ENCODE data around the gene TPBGL. TPM values are rescaled to one million over a fixed set of nuclear protein-coding genes. Genes with fewer than 3 reads are reported as not detected.

The TPBGL gene
- total and polyA plus RNA-seq, 2 donors (not counting 3 experiments of a cell fraction or from before 2014, with no cell fraction given) = not detected

DNA sequence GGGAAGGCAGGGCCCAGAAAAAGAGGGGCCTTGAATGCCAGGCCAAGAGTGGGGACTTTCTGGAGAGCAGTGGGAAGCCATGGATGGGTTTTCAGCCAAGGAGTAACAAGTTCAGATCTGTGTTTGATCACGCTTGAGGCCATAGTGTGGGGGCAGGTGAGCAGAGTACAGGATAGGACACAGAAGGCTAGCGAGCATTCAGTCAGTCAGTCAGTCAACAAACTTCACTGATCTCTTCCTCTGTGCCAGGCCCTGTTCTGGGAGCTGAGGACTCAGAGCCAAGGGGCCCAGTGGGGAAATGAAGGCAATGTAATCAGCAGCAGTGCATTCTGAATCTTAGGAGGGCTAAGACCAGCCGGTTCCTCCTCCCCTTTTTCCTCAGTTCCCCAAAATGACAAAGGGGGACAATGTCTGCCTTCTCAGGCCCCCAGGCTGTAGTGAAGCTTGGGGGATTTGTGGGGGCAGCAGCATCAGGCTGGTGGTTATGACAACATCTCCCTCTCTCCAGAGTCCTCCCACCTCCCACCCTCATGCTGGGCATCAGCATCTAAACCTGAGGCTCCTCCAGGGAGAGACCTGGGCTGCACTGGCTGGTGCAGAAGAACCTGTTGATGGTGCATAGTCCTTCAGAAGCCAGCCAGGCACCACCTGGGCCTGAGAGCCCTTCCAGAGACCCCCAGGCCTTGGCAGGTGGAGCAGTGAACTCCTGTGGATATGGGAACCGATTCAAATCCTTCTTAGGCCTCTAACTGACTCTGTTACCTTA, 42.9 kb upstream of the TPBGL start:
- H3K27me3 ChIP-seq (ENCODE audit: control insufficient read depth in 2 of 2, insufficient read depth in 2 of 2, low read length in 2 of 2) = no peaks in the 10 kb centered on the region
- H4K20me1 ChIP-seq (replicated peaks; ENCODE audit: control insufficient read depth, extremely low read depth, insufficient read depth, low read length) = no peaks in the 10 kb centered on the region
- no TSS peak for BruUV-seq (replicated peaks)
- TF ChIP-seq, protein P1, sequence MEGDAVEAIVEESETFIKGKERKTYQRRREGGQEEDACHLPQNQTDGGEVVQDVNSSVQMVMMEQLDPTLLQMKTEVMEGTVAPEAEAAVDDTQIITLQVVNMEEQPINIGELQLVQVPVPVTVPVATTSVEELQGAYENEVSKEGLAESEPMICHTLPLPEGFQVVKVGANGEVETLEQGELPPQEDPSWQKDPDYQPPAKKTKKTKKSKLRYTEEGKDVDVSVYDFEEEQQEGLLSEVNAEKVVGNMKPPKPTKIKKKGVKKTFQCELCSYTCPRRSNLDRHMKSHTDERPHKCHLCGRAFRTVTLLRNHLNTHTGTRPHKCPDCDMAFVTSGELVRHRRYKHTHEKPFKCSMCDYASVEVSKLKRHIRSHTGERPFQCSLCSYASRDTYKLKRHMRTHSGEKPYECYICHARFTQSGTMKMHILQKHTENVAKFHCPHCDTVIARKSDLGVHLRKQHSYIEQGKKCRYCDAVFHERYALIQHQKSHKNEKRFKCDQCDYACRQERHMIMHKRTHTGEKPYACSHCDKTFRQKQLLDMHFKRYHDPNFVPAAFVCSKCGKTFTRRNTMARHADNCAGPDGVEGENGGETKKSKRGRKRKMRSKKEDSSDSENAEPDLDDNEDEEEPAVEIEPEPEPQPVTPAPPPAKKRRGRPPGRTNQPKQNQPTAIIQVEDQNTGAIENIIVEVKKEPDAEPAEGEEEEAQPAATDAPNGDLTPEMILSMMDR (IDR thresholded peaks at IDR 0.05; ENCODE audit: extremely low read depth in 1 of 2, insufficient read depth in 1 of 2, low read depth in 1 of 2, low read length in 2 of 2) = no peak
- TF ChIP-seq POLR2A (IDR thresholded peaks at IDR 0.05; ENCODE audit: low read depth, low read length) (no peak), JUN (IDR thresholded peaks at IDR 0.05; ENCODE audit: borderline replicate concordance, insufficient read depth, insufficient read length, low read depth) (no peak), MYC (IDR thresholded peaks at IDR 0.05; ENCODE audit: low read depth, low read length) (no peak), POLR2AphosphoS5 (IDR thresholded peaks at IDR 0.05; ENCODE audit: insufficient read depth, low read depth, low read length) (no peak), GATA2 (IDR thresholded peaks at IDR 0.05; ENCODE audit: insufficient read depth, insufficient read length, low read depth, low read length) (no peak), MAX (IDR thresholded peaks at IDR 0.05; ENCODE audit: insufficient read depth, insufficient read length) (no peak), FOS (IDR thresholded peaks at IDR 0.05; ENCODE audit: borderline replicate concordance, insufficient read depth, low read length) (no peak), EZH2 (IDR thresholded peaks at IDR 0.05; ENCODE audit: borderline replicate concordance, low read depth, low read length, severe bottlenecking) (no peak)
- no peaks in the 10 kb centered on the region for H3K9me1 ChIP-seq (replicated peaks; ENCODE audit: control insufficient read depth, extremely low read depth, insufficient read depth, low read length)
- H3K9me3 ChIP-seq (replicated peaks; ENCODE audit: control insufficient read depth, insufficient read depth, low read length) = no peaks in the 10 kb centered on the region
- no peaks in the 10 kb centered on the region for H3K79me2 ChIP-seq (ENCODE audit: control insufficient read depth, insufficient read depth, low read length)
- no peak overlapping the region for H3K27ac ChIP-seq (ENCODE audit: insufficient read depth, low read depth, low read length)
- no peak overlapping the region for H3K4me2 ChIP-seq (ENCODE audit: insufficient read depth, low read length)
- dilution Hi-C loops (cut with MboI; ENCODE audit: extremely low pct_ligation_motif_present, low sequenced_read_pairs) = no loop called here
- H3K4me1 ChIP-seq (ENCODE audit: control insufficient read depth, extremely low read depth, insufficient read depth, low read length) = peaks cover 4% of the 10 kb centered on the region
- H3K4me3 ChIP-seq (replicated peaks in 1 of 3; ENCODE audit: insufficient read depth in 1 of 3, low read depth in 1 of 3, low read length in 3 of 3) = no peak overlapping the region
- H3K36me3 ChIP-seq (ENCODE audit: control insufficient read depth in 2 of 2, extremely low read depth in 1 of 2, insufficient read depth in 2 of 2, low read length in 2 of 2) = no peaks in the 10 kb centered on the region
- ChIA-PET CTCF (interaction anchor here (1.1 to 9.9 kb wide), 4 partner anchors 7 to 268 kb away, joined by 5 to 125 read pairs (median 30); no protein-coding TSS in a partner anchor), POLR2A (no interaction called here)
- no peak overlapping the region for H2AFZ ChIP-seq (ENCODE audit: low read depth, low read length)
- no peak for DNase-seq (ENCODE audit: low read depth, low spot score)
- H3K9ac ChIP-seq (replicated peaks; ENCODE audit: extremely low read depth, insufficient read depth, low read length) = no peak overlapping the region
- FAIRE-seq = no peak
- intact Hi-C loops (cut with micrococcal nuclease) = no loop called here

All from endothelial cell of umbilical vein (primary cell).